Karpas-422 (cell line): Measurements from ENCODE around the gene OAS3. TPM values are rescaled to one million over a fixed set of nuclear protein-coding genes. Genes with fewer than 3 reads are reported as not detected.

Source experiments
- DNase-seq: peaks from one replicate; pipeline ENCODE4 v3.0.0-alpha.2; 2015
- H2AFZ ChIP-seq: fragments of 200-600 bp; sonication (generic); 2 replicates; pipeline ENCODE4 v1.6.1; 2014; ENCODE audit warnings: antibody characterized with exemption, low read length, mixed read lengths
- H3K27ac ChIP-seq: fragments of 200-600 bp; sonication (generic); 2 replicates; pipeline ENCODE4 v1.5.1; 2014; ENCODE audit warnings: mild to moderate bottlenecking, low read length, moderate library complexity
- H3K27me3 ChIP-seq: fragments of 200-600 bp; sonication (generic); 2 replicates; pipeline ENCODE4 v1.6.1; 2014; ENCODE audit warnings: low read length, mixed read lengths
- H3K36me3 ChIP-seq: fragments of 200-600 bp; sonication (generic); 2 replicates; pipeline ENCODE4 v1.6.1; 2014; ENCODE audit warnings: low read length, mixed read lengths; ENCODE audit not compliant: insufficient read depth
- H3K4me1 ChIP-seq: fragments of 200-600 bp; sonication (generic); 2 replicates; pipeline ENCODE4 v1.6.1; 2014; ENCODE audit warnings: mild to moderate bottlenecking, low read length, mixed read lengths
- H3K4me2 ChIP-seq: fragments of 200-600 bp; sonication (generic); 2 replicates; pipeline ENCODE4 v1.6.1; 2014; ENCODE audit warnings: low read length, low read depth, mild to moderate bottlenecking; ENCODE audit not compliant: poor library complexity, severe bottlenecking
- H3K4me3 ChIP-seq: fragments of 200-600 bp; sonication (generic); 2 replicates; pipeline ENCODE4 v1.5.1; 2014; ENCODE audit warnings: mild to moderate bottlenecking, antibody characterized with exemption, low read length, mixed read lengths
- H3K79me2 ChIP-seq: fragments of 200-600 bp; sonication (generic); 2 replicates; pipeline ENCODE4 v1.6.1; 2014; ENCODE audit warnings: mild to moderate bottlenecking, low read length, mixed read lengths
- H3K9ac ChIP-seq: fragments of 200-600 bp; sonication (generic); 2 replicates; pipeline ENCODE4 v1.6.0; 2014; ENCODE audit warnings: low read length
- H3K9me2 ChIP-seq: fragments of 200-600 bp; sonication (generic), shearing (Covaris generic); replicated peaks from 2 replicates; pipeline ENCODE4 v1.6.0; 2014; ENCODE audit warnings: mild to moderate bottlenecking, low read length, moderate library complexity; ENCODE audit not compliant: insufficient read depth
- H3K9me3 ChIP-seq: fragments of 300-700, 200-600 bp; sonication (generic); 2 replicates; pipeline ENCODE4 v1.6.1; 2014; ENCODE audit warnings: low read length, mixed read lengths
- H4K20me1 ChIP-seq: fragments of 200-600 bp; sonication (generic); 2 replicates; pipeline ENCODE4 v1.6.1; 2014; ENCODE audit warnings: mild to moderate bottlenecking, antibody characterized with exemption, low read length, low read depth; ENCODE audit not compliant: insufficient read depth
- total RNA-seq: library from RNA; depleted of rRNA; stranded (reverse); fragments of >200 nt; shearing (Covaris generic); gene quantifications from 2 replicates; pipeline ENCODE4 v1.2.3, GENCODE V29; 2014; ENCODE audit warnings: low replicate concordance

Gene OAS3
- total RNA-seq, 1 experiment from 2014 or later, result 7.9 TPM

DNA sequence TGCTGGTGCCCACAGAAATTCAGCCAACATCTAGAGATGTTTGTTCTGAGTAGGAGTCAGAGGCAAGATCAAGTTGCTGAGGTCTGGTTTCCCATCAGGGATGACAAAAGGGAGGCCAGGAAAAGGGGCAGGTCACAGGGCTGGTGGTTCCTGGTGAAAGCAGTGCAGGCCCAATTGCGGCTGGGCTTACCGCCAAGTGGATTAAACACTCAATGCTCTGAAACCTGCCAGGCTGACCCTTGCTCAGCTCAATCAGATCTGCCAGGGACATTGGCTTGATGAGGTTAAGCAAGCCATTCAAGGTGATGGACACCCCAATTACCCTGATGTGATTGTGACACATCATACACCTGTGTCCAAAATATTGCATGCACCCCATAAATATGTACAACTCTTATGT is 37.0 kb upstream of the OAS3 start:
- H3K9me2 ChIP-seq, result no peaks in the 10 kb centered on the region
- H4K20me1 ChIP-seq, result no peaks in the 10 kb centered on the region
- H2AFZ ChIP-seq, result no peak overlapping the region
- H3K4me1 ChIP-seq, result peaks cover 22% of the 10 kb centered on the region
- H3K27me3 ChIP-seq, result no peaks in the 10 kb centered on the region
- no peaks in the 10 kb centered on the region for H3K9me3 ChIP-seq
- no peak overlapping the region for H3K4me3 ChIP-seq
- DNase-seq, result no peak
- no peaks in the 10 kb centered on the region for H3K36me3 ChIP-seq
- no peak overlapping the region for H3K27ac ChIP-seq
- no peak overlapping the region for H3K9ac ChIP-seq
- H3K79me2 ChIP-seq, result no peaks in the 10 kb centered on the region
- no peak overlapping the region for H3K4me2 ChIP-seq

GRCh38 chr12:112904571-112904970 is 33.7 kb upstream of the OAS3 start:
- Histone ChIP-seq H3K79me2 (no peaks in the 10 kb centered on the region), H3K27me3 (no peaks in the 10 kb centered on the region), H3K9ac (no peak overlapping the region), H3K4me1 (peaks cover 44% of the 10 kb centered on the region), H3K4me2 (no peak overlapping the region), H3K27ac (no peak overlapping the region), H3K4me3 (no peak overlapping the region), H3K9me2 (no peaks in the 10 kb centered on the region), H2AFZ (peak overlapping the region; percentile 38; the same call in 1 of the 2 replicates), H3K9me3 (no peaks in the 10 kb centered on the region), H3K36me3 (no peaks in the 10 kb centered on the region), H4K20me1 (no peaks in the 10 kb centered on the region)
- DNase-seq, result no peak

DNA sequence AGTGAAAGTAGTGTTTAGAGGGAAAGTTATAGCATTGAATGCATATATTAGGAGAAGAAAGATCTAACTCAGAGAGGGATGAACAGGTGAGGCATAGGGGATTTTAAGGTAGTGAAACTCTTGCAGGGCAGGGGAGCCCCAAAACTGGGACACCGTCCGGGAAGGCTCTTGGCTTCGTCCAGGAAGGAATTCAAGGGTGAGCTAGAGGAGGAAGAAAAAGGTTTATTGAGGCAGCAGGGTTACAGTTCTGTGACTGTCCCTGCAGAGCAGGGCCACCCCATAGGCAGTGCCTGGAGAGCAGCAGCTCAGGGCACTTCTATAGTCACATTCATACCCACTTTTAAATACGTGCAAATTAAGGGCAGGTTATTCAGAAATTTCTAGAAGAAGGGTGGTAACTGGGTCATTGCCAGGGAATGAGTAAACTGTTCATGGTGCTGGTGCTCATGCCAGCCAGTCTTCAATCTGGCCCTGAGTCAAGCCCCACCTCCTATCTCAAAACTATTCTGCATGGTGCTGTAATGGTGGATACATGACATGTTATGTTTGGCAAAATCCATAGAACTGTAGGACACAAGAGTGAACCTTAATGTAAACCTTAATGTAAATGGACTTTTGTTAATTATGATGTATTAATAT is 32.7 kb upstream of the OAS3 start:
- no peak overlapping the region for H3K4me2 ChIP-seq
- H3K9ac ChIP-seq, result no peak overlapping the region
- H3K27me3 ChIP-seq, result no peaks in the 10 kb centered on the region
- peak overlapping the region; percentile 50; the same call in 1 of the 2 replicates for H2AFZ ChIP-seq
- no peaks in the 10 kb centered on the region for H3K79me2 ChIP-seq
- H3K9me3 ChIP-seq, result no peaks in the 10 kb centered on the region
- no peaks in the 10 kb centered on the region for H3K36me3 ChIP-seq
- H3K4me1 ChIP-seq, result peaks cover 44% of the 10 kb centered on the region
- DNase-seq, result no peak
- no peak overlapping the region for H3K4me3 ChIP-seq
- H3K27ac ChIP-seq, result no peak overlapping the region
- H4K20me1 ChIP-seq, result no peaks in the 10 kb centered on the region
- no peaks in the 10 kb centered on the region for H3K9me2 ChIP-seq

GRCh38 chr12:112906712-112907414 is 31.4 kb upstream of the OAS3 start, which contains the start of gene OAS1:
TSS of gene OAS1 (plus strand) at chr12:112906962. CDS start at chr12:112907040, 78 bp downstream.
- Histone ChIP-seq H3K4me1 (peaks cover 44% of the 10 kb centered on the region), H3K27ac (peak within 1 kb of the TSS; percentile 74), H4K20me1 (no peaks in the 10 kb centered on the region), H3K79me2 (no peaks in the 10 kb centered on the region), H2AFZ (peak within 1 kb of the TSS; percentile 75), H3K36me3 (no peaks in the 10 kb centered on the region), H3K9me3 (no peaks in the 10 kb centered on the region), H3K4me2 (peak within 1 kb of the TSS; percentile 82), H3K27me3 (no peaks in the 10 kb centered on the region), H3K9ac (peak within 1 kb of the TSS; percentile 68), H3K4me3 (peak within 1 kb of the TSS; percentile 69), H3K9me2 (no peaks in the 10 kb centered on the region)
- DNase-seq, result peak; percentile 72

- Histone ChIP-seq H3K4me1 (peaks cover 39% of the 10 kb centered on the region), H3K79me2 (no peaks in the 10 kb centered on the region), H3K9me3 (peaks cover 2% of the 10 kb centered on the region; the same call in 1 of the 2 replicates), H3K27me3 (no peaks in the 10 kb centered on the region), H3K27ac (peak overlapping the region; percentile 74), H3K9ac (peak overlapping the region; percentile 68), H3K4me2 (peak overlapping the region; percentile 82), H3K4me3 (peak overlapping the region; percentile 69), H2AFZ (peak overlapping the region; percentile 75; the same call in 1 of the 2 replicates), H4K20me1 (no peaks in the 10 kb centered on the region), H3K36me3 (no peaks in the 10 kb centered on the region), H3K9me2 (no peaks in the 10 kb centered on the region)
- peak; percentile 62 for DNase-seq
Observed at GRCh38 chr12:112907415-112908157, 30.7 kb upstream of the OAS3 start.

DNA sequence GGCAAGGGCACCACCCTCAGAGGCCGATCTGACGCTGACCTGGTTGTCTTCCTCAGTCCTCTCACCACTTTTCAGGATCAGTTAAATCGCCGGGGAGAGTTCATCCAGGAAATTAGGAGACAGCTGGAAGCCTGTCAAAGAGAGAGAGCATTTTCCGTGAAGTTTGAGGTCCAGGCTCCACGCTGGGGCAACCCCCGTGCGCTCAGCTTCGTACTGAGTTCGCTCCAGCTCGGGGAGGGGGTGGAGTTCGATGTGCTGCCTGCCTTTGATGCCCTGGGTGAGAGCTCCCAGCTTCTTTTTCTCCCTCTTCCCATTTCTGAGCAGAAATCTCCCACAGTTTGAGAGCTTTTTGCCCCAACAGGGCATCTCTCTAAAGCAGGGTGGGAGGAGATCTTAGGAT is 29.7 kb upstream of the OAS3 start:
- Histone ChIP-seq H3K9ac (no peak overlapping the region), H3K4me3 (no peak overlapping the region), H3K4me1 (peaks cover 37% of the 10 kb centered on the region), H3K27ac (no peak overlapping the region), H3K36me3 (no peaks in the 10 kb centered on the region; the same call in 1 of the 2 replicates), H3K9me2 (no peaks in the 10 kb centered on the region), H3K79me2 (no peaks in the 10 kb centered on the region), H4K20me1 (no peaks in the 10 kb centered on the region), H3K4me2 (peak overlapping the region; percentile 82), H3K27me3 (no peaks in the 10 kb centered on the region), H3K9me3 (peaks cover 10% of the 10 kb centered on the region), H2AFZ (no peak overlapping the region)
- no peak for DNase-seq

DNA sequence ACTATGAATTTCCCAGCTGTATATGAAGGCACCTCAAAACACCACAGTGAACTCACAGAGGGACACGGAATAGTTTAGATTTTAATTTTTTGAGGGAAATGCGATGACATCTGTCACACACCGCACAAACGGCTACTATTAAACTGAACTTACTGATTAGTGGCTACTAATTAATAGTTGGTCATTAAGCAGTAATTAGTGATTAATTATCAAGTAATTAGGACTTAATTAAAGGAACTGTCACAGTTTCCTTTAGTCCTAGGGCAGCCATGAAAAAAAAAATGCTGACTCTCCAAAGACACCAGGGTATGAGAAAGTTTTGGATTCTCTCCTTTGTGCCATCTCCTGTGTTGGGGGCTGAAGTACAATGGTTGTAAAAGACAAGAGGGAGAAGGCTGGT is 28.6 kb upstream of the OAS3 start:
- peaks cover 10% of the 10 kb centered on the region for H3K9me3 ChIP-seq
- H3K4me3 ChIP-seq, result no peak overlapping the region
- H3K4me1 ChIP-seq, result peaks cover 32% of the 10 kb centered on the region
- DNase-seq, result no peak
- no peak overlapping the region for H3K27ac ChIP-seq
- no peaks in the 10 kb centered on the region for H3K79me2 ChIP-seq
- no peak overlapping the region for H3K9ac ChIP-seq
- no peaks in the 10 kb centered on the region for H4K20me1 ChIP-seq
- no peaks in the 10 kb centered on the region for H3K9me2 ChIP-seq
- H3K4me2 ChIP-seq, result no peak overlapping the region
- H3K36me3 ChIP-seq, result no peaks in the 10 kb centered on the region; the same call in 1 of the 2 replicates
- no peak overlapping the region for H2AFZ ChIP-seq
- H3K27me3 ChIP-seq, result no peaks in the 10 kb centered on the region
